ENCODE measurements around the gene CTBP2.
"Not testable (repeated sequence)": the region's sequence is repeated elsewhere in the genome, so short reads cannot be mapped to it uniquely, and the experiment has no call there.

Gene CTBP2

GRCh38 chr10:125158601-125159485 lies 1.5 kb downstream of the CTBP2 start:
- peak; percentile 38 for DNase-seq (ENCODE audit: low read depth)

GRCh38 chr10:125158275-125158600 lies 2.1 kb downstream of the CTBP2 start:
- DNase-seq (ENCODE audit: low read depth): no peak

- DNase-seq (ENCODE audit: low read depth): no peak
Observed at GRCh38 chr10:125157505-125157904, 2.9 kb downstream of the CTBP2 start.

GRCh38 chr10:125156739-125157480 lies 3.5 kb downstream of the CTBP2 start:
- DNase-seq (ENCODE audit: low read depth): no peak

- DNase-seq (ENCODE audit: low read depth): no peak
Observed at GRCh38 chr10:125156196-125156595, 4.2 kb downstream of the CTBP2 start.

- no peak for DNase-seq (ENCODE audit: low read depth)
Observed at GRCh38 chr10:125155101-125155500, 5.3 kb downstream of the CTBP2 start.

GRCh38 chr10:125154529-125154928 lies 5.8 kb downstream of the CTBP2 start:
- DNase-seq (ENCODE audit: low read depth): no peak

GRCh38 chr10:125153703-125154490 lies 6.5 kb downstream of the CTBP2 start:
- DNase-seq (ENCODE audit: low read depth): no peak

GRCh38 chr10:125152450-125153368 lies 7.7 kb downstream of the CTBP2 start:
- DNase-seq (ENCODE audit: low read depth): no peak

GRCh38 chr10:125151553-125152449 lies 8.6 kb downstream of the CTBP2 start:
- no peak for DNase-seq (ENCODE audit: low read depth)

GRCh38 chr10:125151170-125151552 lies 9.2 kb downstream of the CTBP2 start:
- no peak for DNase-seq (ENCODE audit: low read depth)

GRCh38 chr10:125150376-125151083 lies 9.8 kb downstream of the CTBP2 start:
- not testable (repeated sequence) for DNase-seq (ENCODE audit: low read depth)

- DNase-seq (ENCODE audit: low read depth): no peak
Observed at GRCh38 chr10:125149680-125150047, 10.7 kb downstream of the CTBP2 start.

GRCh38 chr10:125149036-125149679 lies 11.2 kb downstream of the CTBP2 start:
- DNase-seq (ENCODE audit: low read depth): peak; percentile 40

GRCh38 chr10:125148528-125148927 lies 11.8 kb downstream of the CTBP2 start:
- no peak for DNase-seq (ENCODE audit: low read depth)

GRCh38 chr10:125147971-125148439 lies 12.4 kb downstream of the CTBP2 start:
- no peak for DNase-seq (ENCODE audit: low read depth)

- DNase-seq (ENCODE audit: low read depth): no peak
Observed at GRCh38 chr10:125146791-125147579, 13.4 kb downstream of the CTBP2 start.

GRCh38 chr10:125145636-125146035 lies 14.7 kb downstream of the CTBP2 start:
- no peak for DNase-seq (ENCODE audit: low read depth)
